PC-9 (cell line): Measurements from ENCODE around the gene GLCE. TPM values are rescaled to one million over a fixed set of nuclear protein-coding genes. Genes with fewer than 3 reads are reported as not detected.

Experiments used
- BruUV-seq: library from RNA; stranded (reverse); fragments of 400-500 nt; replicated peaks from 2 replicates; lab custom pipeline; 2021; lab: Mats Ljungman, UMichigan
- CTCF ChIA-PET: fragments of 300-600 bp; sonication (Branson Sonifier 250); formaldehyde crosslinking; loops from one replicate; lab custom pipeline; 2022; ENCODE audit warnings: antibody characterized with exemption; lab: Charles Lee
- POLR2A ChIA-PET: fragments of 300-600 bp; sonication (Branson Sonifier 250); formaldehyde crosslinking; loops from one replicate; lab custom pipeline; 2022; ENCODE audit warnings: antibody characterized with exemption; ENCODE audit not compliant: unreplicated experiment; lab: Charles Lee
- DNase-seq, 2 experiments: peaks; one replicate each; pipeline versions ENCODE4 v3.0.0 to v3.0.0-alpha.2; 2015 to 2022; ENCODE audit warnings: mixed read lengths in 1 of 2
- H2AFZ ChIP-seq: fragments of 200-600 bp; sonication (generic); 2 replicates; pipeline ENCODE4 v1.8.1; 2017; ENCODE audit warnings: antibody characterized with exemption
- H3F3A ChIP-seq: fragments of 200-600 bp; sonication (generic); 2 replicates; pipeline ENCODE4 v1.8.1; 2017; ENCODE audit warnings: antibody characterized with exemption, mild to moderate bottlenecking, low read depth; ENCODE audit not compliant: insufficient read depth
- H3K27ac ChIP-seq: fragments of 200-600 bp; sonication (generic); 2 replicates; pipeline ENCODE4 v1.6.1; 2016; ENCODE audit warnings: mixed run types
- H3K27me3 ChIP-seq: fragments of 200-600 bp; sonication (generic); 2 replicates; pipeline ENCODE4 v1.6.1; 2016; ENCODE audit warnings: low read depth, mixed run types; ENCODE audit not compliant: insufficient read depth
- H3K36me3 ChIP-seq: fragments of 200-600 bp; sonication (generic); 2 replicates; pipeline ENCODE4 v1.6.1; 2016; ENCODE audit warnings: low read depth, mixed run types
- H3K4me1 ChIP-seq: fragments of 200-600 bp; sonication (generic); replicated peaks from 2 replicates; pipeline ENCODE4 v1.6.1; 2016; ENCODE audit warnings: mixed run types; ENCODE audit not compliant: insufficient read depth
- H3K4me2 ChIP-seq: fragments of 200-600 bp; sonication (generic); 2 replicates; pipeline ENCODE4 v1.6.1; 2017; ENCODE audit warnings: mixed run types
- H3K4me3 ChIP-seq: fragments of 200-600 bp; sonication (generic); 2 replicates; pipeline ENCODE4 v1.6.1; 2016; ENCODE audit warnings: mixed run types
- H3K79me2 ChIP-seq: fragments of 200-600 bp; sonication (generic); 2 replicates; pipeline ENCODE4 v1.6.1; 2017; ENCODE audit warnings: low read depth, mixed run types
- H3K9me2 ChIP-seq: fragments of 200-600 bp; sonication (generic); 2 replicates; pipeline ENCODE4 v1.8.1; 2017; ENCODE audit warnings: mild to moderate bottlenecking; ENCODE audit not compliant: insufficient read depth
- H3K9me3 ChIP-seq: fragments of 200-600 bp; sonication (generic); 2 replicates; pipeline ENCODE4 v1.8.1; 2016; ENCODE audit warnings: low read depth; ENCODE audit not compliant: insufficient read depth
- H4K20me1 ChIP-seq: fragments of 200-600 bp; sonication (generic); 2 replicates; pipeline ENCODE4 v1.8.1; 2017; ENCODE audit not compliant: insufficient read depth
- CTCF ChIP-seq: fragments of 200-600 bp; sonication (generic); conservative IDR thresholded peaks from 2 replicates; pipeline ENCODE4 v1.6.1; 2017; ENCODE audit warnings: mixed run types, antibody characterized with exemption, mild to moderate bottlenecking, moderate library complexity
- EZH2 ChIP-seq: fragments of 200-600 bp; sonication (generic); IDR thresholded peaks from 2 replicates; pipeline ENCODE4 v1.8.0; 2017; ENCODE audit warnings: antibody characterized with exemption, low read depth
- intact Hi-C: fragments of 100-400 bp; cut with micrococcal nuclease; formaldehyde crosslinking; loops from one replicate; pipeline ENCODE4 v1.10.0; 2022; ENCODE audit not compliant: unreplicated experiment
- total RNA-seq: library from RNA; stranded (reverse); gene quantifications from 2 replicates; pipeline ENCODE4 v1.2.3, GENCODE V29; 2021

GLCE gene
- total RNA-seq, 1 experiment from 2014 or later = 31.3 TPM

GRCh38 chr15:69305204-69305931 is 144.9 kb downstream of the GLCE start:
- no peaks in the 10 kb centered on the region for H3K79me2 ChIP-seq
- no TSS peak for BruUV-seq
- H3K27me3 ChIP-seq = no peaks in the 10 kb centered on the region
- CTCF ChIA-PET = no interaction called here
- intact Hi-C loops = no loop called here
- no peaks in the 10 kb centered on the region for H3K9me3 ChIP-seq
- TF ChIP-seq EZH2 (no peak), CTCF (no peak)
- DNase-seq = peak in 1 of 2 experiments; percentile 33
- no peaks in the 10 kb centered on the region for H3K9me2 ChIP-seq
- no peak overlapping the region for H3K4me2 ChIP-seq
- no peak overlapping the region for H3K27ac ChIP-seq
- H3K4me3 ChIP-seq = no peak overlapping the region
- no peaks in the 10 kb centered on the region for H3K36me3 ChIP-seq
- peaks cover 11% of the 10 kb centered on the region for H3K4me1 ChIP-seq
- POLR2A ChIA-PET = interaction anchor here (0.6 kb wide), 1 partner anchor 12 kb away, joined by 3 read pairs; no protein-coding TSS in a partner anchor
- H2AFZ ChIP-seq = no peak overlapping the region
- H4K20me1 ChIP-seq = no peaks in the 10 kb centered on the region
- H3F3A ChIP-seq = no peaks in the 10 kb centered on the region

GRCh38 chr15:69305933-69306568 is 145.6 kb downstream of the GLCE start:
- ChIA-PET CTCF (no interaction called here), POLR2A (interaction anchor here (0.6 kb wide), 1 partner anchor 11 kb away, joined by 3 read pairs; no protein-coding TSS in a partner anchor)
- no peaks in the 10 kb centered on the region for H3K27me3 ChIP-seq
- H3K36me3 ChIP-seq = no peaks in the 10 kb centered on the region
- no peaks in the 10 kb centered on the region for H3K9me2 ChIP-seq
- H3K4me2 ChIP-seq = no peak overlapping the region
- TF ChIP-seq EZH2 = no peak
- H3K4me1 ChIP-seq = peaks cover 12% of the 10 kb centered on the region
- H3K27ac ChIP-seq = no peak overlapping the region
- H2AFZ ChIP-seq = no peak overlapping the region
- no peak overlapping the region for H3K4me3 ChIP-seq
- no peaks in the 10 kb centered on the region for H3K79me2 ChIP-seq
- H4K20me1 ChIP-seq = no peaks in the 10 kb centered on the region
- no TSS peak for BruUV-seq
- H3K9me3 ChIP-seq = no peaks in the 10 kb centered on the region
- no peaks in the 10 kb centered on the region for H3F3A ChIP-seq
- intact Hi-C loops = no loop called here
- DNase-seq = no peak

- intact Hi-C loops = no loop called here
- Histone ChIP-seq H3K27ac (no peak overlapping the region), H3K4me1 (peaks cover 21% of the 10 kb centered on the region)
Observed at GRCh38 chr15:69307939-69308338, 147.5 kb downstream of the GLCE start.

GRCh38 chr15:69308949-69309348 is 148.5 kb downstream of the GLCE start:
- no peaks in the 10 kb centered on the region for H3F3A ChIP-seq
- H2AFZ ChIP-seq = no peak overlapping the region
- no peak for TF ChIP-seq CTCF
- no peak for TF ChIP-seq EZH2
- H3K79me2 ChIP-seq = no peaks in the 10 kb centered on the region
- DNase-seq = no peak
- no peaks in the 10 kb centered on the region for H3K9me2 ChIP-seq
- BruUV-seq = no TSS peak
- H4K20me1 ChIP-seq = no peaks in the 10 kb centered on the region
- no peak overlapping the region for H3K4me3 ChIP-seq
- intact Hi-C loops = no loop called here
- no peak overlapping the region for H3K4me2 ChIP-seq
- ChIA-PET POLR2A (no interaction called here), CTCF (interaction anchor here (0.7 kb wide), 1 partner anchor 85 kb away, joined by 9 read pairs; no protein-coding TSS in a partner anchor)
- no peaks in the 10 kb centered on the region for H3K36me3 ChIP-seq
- H3K4me1 ChIP-seq = peaks cover 17% of the 10 kb centered on the region
- no peaks in the 10 kb centered on the region for H3K9me3 ChIP-seq
- no peaks in the 10 kb centered on the region for H3K27me3 ChIP-seq
- no peak overlapping the region for H3K27ac ChIP-seq

More at GRCh38 chr15:69307939-69308338, 147.5 kb downstream of the GLCE start:
- ChIA-PET CTCF (no interaction called here), POLR2A (no interaction called here)
- H3K27me3 ChIP-seq = no peaks in the 10 kb centered on the region
- no peak overlapping the region for H3K4me2 ChIP-seq
- no peaks in the 10 kb centered on the region for H3F3A ChIP-seq
- no peaks in the 10 kb centered on the region for H3K79me2 ChIP-seq
- TF ChIP-seq EZH2 = no peak
- BruUV-seq = no TSS peak
- no peaks in the 10 kb centered on the region for H4K20me1 ChIP-seq
- H3K36me3 ChIP-seq = no peaks in the 10 kb centered on the region
- H2AFZ ChIP-seq = no peak overlapping the region
- H3K4me3 ChIP-seq = no peak overlapping the region
- no peaks in the 10 kb centered on the region for H3K9me3 ChIP-seq
- no peaks in the 10 kb centered on the region for H3K9me2 ChIP-seq
- no peak for DNase-seq
